ENCODE measurements around the gene CIITA.

Gene CIITA

DNA sequence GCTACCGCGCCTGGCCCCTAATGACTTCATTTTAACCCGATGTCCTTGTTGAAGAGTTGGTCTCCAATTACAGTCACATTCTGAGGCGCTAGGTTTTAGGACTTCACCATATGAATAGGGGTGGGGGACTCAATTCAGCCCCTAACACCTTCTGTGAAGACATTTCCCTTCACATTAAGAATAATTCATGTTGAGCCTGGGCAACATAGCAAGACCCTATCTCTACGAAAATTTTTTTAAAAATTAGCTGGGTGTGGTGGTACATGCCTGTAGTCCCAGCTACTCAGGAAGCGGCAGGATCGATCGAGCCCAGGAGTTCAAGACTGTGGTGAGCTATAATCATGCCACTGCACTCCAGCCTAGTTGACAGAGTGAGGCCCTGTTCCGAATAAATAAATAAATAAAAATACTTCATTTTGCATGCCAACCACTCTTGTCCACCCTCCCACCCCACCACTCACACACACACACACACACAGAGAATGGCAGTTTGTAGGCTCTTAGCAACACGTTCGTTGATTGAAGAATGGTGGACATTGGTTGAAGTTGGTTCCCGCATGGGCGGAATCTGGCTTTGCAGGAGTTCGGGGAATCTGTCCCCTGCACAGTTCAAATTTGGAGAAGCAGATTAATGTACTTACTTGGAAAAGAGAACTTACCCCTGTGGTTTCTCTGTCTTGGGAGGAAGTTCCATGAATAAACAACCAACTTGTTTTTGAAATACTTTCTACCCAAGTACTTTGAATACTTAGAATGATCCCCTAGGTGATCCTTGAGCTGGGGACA is 30.6 kb upstream of the CIITA start:
- no peak for DNase-seq (ENCODE audit: low spot score)
- TF ChIP-seq, protein P1, sequence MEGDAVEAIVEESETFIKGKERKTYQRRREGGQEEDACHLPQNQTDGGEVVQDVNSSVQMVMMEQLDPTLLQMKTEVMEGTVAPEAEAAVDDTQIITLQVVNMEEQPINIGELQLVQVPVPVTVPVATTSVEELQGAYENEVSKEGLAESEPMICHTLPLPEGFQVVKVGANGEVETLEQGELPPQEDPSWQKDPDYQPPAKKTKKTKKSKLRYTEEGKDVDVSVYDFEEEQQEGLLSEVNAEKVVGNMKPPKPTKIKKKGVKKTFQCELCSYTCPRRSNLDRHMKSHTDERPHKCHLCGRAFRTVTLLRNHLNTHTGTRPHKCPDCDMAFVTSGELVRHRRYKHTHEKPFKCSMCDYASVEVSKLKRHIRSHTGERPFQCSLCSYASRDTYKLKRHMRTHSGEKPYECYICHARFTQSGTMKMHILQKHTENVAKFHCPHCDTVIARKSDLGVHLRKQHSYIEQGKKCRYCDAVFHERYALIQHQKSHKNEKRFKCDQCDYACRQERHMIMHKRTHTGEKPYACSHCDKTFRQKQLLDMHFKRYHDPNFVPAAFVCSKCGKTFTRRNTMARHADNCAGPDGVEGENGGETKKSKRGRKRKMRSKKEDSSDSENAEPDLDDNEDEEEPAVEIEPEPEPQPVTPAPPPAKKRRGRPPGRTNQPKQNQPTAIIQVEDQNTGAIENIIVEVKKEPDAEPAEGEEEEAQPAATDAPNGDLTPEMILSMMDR (IDR thresholded peaks at IDR 0.05; ENCODE audit: extremely low read depth, missing control alignments) = no peak

DNA sequence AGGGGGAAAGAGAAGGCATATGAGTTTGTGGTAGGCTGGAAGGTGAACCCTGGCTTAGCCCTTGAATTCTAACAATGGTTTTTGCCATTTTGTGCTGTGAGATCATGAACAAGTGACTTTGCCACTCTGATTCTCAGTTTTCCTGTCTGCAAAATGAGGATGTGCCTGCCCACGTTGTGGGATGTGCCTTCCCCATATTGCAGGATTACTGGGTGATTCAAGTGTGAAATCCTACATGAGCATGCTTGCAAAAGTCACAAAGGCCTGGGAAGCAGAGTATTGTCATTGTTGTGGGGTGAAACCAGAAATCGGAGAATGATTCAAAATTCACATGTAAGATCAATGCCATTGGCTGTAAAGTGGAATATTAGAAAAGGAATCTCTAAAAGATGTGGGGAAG is 29.8 kb upstream of the CIITA start:
- TF ChIP-seq, protein P1 (IDR thresholded peaks at IDR 0.05; ENCODE audit: extremely low read depth, missing control alignments) = no peak
- no peak for DNase-seq (ENCODE audit: low spot score)

DNA sequence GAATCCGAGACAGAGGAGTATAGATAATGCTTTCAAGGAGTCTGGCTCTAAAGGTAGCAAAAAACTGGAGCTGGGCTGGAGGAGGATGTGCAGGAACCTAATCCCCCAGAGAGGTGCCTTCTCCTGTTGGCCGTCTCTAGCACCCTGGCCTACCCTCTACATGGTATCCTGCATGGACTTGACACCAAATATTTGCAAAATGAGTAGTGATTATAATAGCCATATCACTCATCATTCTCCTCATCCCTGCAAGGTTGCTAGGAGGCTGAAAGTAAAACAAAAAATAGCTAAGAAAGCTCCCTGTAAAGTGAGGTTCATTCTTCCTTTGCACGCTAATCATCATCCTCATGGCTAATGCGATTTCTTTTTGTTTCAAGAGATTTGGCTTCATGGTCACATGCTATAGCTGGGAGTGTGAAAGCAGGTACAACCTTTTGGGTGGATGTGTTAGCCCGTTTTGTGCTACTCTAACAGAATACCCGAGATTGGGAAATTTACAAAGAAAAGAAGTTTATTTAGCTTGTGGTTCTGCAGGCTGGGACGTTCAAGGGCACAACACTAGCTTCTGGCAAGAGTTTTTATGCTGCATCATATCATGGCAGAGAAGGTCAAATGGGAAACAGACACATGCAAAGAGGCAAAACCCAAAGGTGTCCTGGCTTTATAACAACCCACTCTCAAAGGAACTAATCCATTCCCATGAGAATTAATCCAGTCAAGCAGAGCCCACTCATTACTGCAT is 27.1 kb upstream of the CIITA start:
- no peak for DNase-seq (ENCODE audit: low spot score)
- TF ChIP-seq, protein P1 (IDR thresholded peaks at IDR 0.05; ENCODE audit: extremely low read depth, missing control alignments) = no peak

DNA sequence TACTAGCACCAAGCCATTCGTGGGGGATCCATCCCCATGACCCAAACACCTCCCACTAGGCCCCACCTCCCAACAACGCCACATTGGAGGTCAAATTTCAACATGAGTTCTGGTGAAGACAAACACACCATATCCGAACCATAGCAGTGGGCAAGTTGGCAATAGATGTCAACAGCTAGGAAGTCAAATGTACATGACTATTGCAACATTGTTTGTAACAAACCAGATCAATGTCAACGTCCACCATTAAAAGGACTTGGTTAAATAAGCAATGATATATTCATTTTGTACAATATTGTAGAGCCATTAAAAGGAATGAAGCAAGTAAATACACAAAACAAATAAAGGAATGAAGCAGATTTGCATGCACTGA is 26.5 kb upstream of the CIITA start:
- DNase-seq (ENCODE audit: low spot score) = no peak
- TF ChIP-seq, protein P1 (IDR thresholded peaks at IDR 0.05; ENCODE audit: extremely low read depth, missing control alignments) = no peak

DNA sequence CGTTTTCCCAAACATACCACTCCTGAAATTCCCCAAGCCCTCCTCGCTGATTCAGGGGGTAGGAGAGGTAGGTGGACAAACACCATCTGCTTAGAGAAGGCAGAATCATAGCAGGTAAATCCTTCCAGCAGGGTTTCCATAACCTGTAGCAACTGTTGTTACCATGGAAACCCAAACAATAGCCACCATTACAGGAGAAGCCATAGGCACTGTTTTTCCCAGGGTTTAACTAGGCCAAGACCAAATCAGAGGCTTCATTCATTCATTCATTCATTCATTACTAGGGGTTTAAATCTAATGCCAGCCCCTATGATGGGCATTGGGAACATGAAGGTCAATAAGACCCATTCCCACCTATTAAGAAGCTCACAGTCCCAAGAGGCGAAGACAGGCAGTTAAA is 25.5 kb upstream of the CIITA start:
- DNase-seq (ENCODE audit: low spot score) = no peak
- TF ChIP-seq, protein P1 (IDR thresholded peaks at IDR 0.05; ENCODE audit: extremely low read depth, missing control alignments) = no peak

DNA sequence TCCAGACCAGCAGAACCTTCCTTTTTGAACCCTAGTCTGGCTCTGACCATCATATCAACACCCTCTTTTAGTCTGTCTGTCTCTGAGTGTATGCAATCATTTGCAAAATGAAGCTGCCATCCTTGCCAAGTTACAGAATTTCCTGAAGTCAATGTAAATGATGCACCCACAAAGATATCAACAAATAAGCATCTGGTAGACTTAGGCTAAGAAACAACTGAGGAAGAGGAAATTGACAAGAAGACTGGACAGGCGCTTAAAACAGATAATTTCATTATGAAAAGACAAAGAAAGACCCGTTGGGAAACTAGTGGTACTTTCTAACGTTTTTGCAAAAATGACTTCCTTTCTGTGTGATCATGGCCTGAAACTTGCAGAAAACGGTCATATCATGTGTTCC is 24.7 kb upstream of the CIITA start:
- TF ChIP-seq, protein P1 (IDR thresholded peaks at IDR 0.05; ENCODE audit: extremely low read depth, missing control alignments) = no peak
- no peak for DNase-seq (ENCODE audit: low spot score)

DNA sequence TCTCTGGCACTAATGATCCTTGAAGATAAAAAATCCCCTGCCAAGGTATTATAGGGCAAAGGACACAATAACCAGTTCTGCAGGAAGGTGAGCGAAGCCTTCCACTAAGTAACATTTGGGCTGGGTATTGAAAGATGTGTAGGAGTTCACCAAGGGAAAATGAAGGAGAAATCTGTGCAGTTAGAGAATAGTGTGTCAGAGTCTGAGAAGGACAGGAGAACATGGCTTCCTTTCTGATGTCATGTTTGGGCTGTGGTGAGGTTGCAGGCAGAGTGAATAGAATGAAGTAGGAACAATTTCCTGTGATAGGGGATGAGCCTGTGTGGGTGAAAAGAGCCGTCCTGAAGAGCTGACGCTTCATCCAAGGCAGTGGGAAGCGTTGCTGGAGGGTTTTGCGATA is 24.1 kb upstream of the CIITA start:
- TF ChIP-seq, protein P1 (IDR thresholded peaks at IDR 0.05; ENCODE audit: extremely low read depth, missing control alignments) = no peak

More for the DNA sequence above, 24.1 kb upstream of the CIITA start:
- DNase-seq (ENCODE audit: low spot score) = no peak
